ENCODE data around the gene GMCL1. TPM values are rescaled to one million over a fixed set of nuclear protein-coding genes. Genes with fewer than 3 reads are reported as not detected.

The GMCL1 gene
- total RNA-seq, 2 donors from 2014 or later = 13.5 to 24.1 TPM

GRCh38 chr2:69810550-69810949, 18.9 kb upstream of the GMCL1 start:
- Histone ChIP-seq H3K27ac (no peak overlapping the region), H3K36me3 (peaks cover 43% of the 10 kb centered on the region), H3K4me1 (ENCODE audit: control insufficient read depth in 1 of 2, low read depth in 2 of 2) (peaks cover 0 to 1% of the 10 kb centered on the region in 2 donors), H3K4me3 (no peak overlapping the region), H3K27me3 (replicated peaks; ENCODE audit: insufficient read depth) (no peaks in the 10 kb centered on the region), H3K9me3 (no peaks in the 10 kb centered on the region)
- DNase-seq (ENCODE audit: low spot score) (no peak), ATAC-seq (ENCODE audit: insufficient number of reproducible peaks, low FRiP score, low read depth) (no peak)
- no peak for TF ChIP-seq CTCF (IDR thresholded peaks at IDR 0.05)

GRCh38 chr2:69811018-69811417, 18.4 kb upstream of the GMCL1 start:
- Histone ChIP-seq H3K4me1 (ENCODE audit: control insufficient read depth in 1 of 2, low read depth in 2 of 2) (peaks cover 0 to 6% of the 10 kb centered on the region in 2 donors), H3K36me3 (peaks cover 40% of the 10 kb centered on the region)
- no peak for DNase-seq (ENCODE audit: low spot score)

GRCh38 chr2:69811591-69811990, 17.9 kb upstream of the GMCL1 start:
- H3K36me3 ChIP-seq = peaks cover 35% of the 10 kb centered on the region
- ATAC-seq (ENCODE audit: insufficient number of reproducible peaks, low FRiP score, low read depth) (no peak), DNase-seq (ENCODE audit: low spot score) (no peak)
- no peaks in the 10 kb centered on the region for H3K9me3 ChIP-seq
- no peak for TF ChIP-seq CTCF (IDR thresholded peaks at IDR 0.05)
- peaks cover 0 to 7% of the 10 kb centered on the region in 2 donors for H3K4me1 ChIP-seq (ENCODE audit: control insufficient read depth in 1 of 2, low read depth in 2 of 2)
- no peaks in the 10 kb centered on the region for H3K27me3 ChIP-seq (replicated peaks; ENCODE audit: insufficient read depth)
- H3K27ac ChIP-seq = no peak overlapping the region
- no peak overlapping the region for H3K4me3 ChIP-seq

More at GRCh38 chr2:69811018-69811417, 18.4 kb upstream of the GMCL1 start:
- Histone ChIP-seq H3K9me3 (no peaks in the 10 kb centered on the region), H3K27me3 (replicated peaks; ENCODE audit: insufficient read depth) (no peaks in the 10 kb centered on the region), H3K27ac (no peak overlapping the region), H3K4me3 (no peak overlapping the region)
- ATAC-seq (ENCODE audit: insufficient number of reproducible peaks, low FRiP score, low read depth) = no peak
- TF ChIP-seq CTCF (IDR thresholded peaks at IDR 0.05) = no peak

GRCh38 chr2:69815717-69816116, 13.7 kb upstream of the GMCL1 start:
- Histone ChIP-seq H3K27ac (peak overlapping the region; percentile 19 to 23), H3K9me3 (no peaks in the 10 kb centered on the region), H3K4me1 (ENCODE audit: control insufficient read depth in 1 of 2, low read depth in 2 of 2) (peaks cover 0 to 7% of the 10 kb centered on the region in 2 donors), H3K36me3 (peaks cover 36% of the 10 kb centered on the region), H3K27me3 (replicated peaks; ENCODE audit: insufficient read depth) (no peaks in the 10 kb centered on the region), H3K4me3 (no peak overlapping the region)
- ATAC-seq (ENCODE audit: insufficient number of reproducible peaks, low FRiP score, low read depth) (peak; percentile 26), DNase-seq (ENCODE audit: low spot score) (no peak)
- no peak for TF ChIP-seq CTCF (IDR thresholded peaks at IDR 0.05)

- peak; percentile 73 for ATAC-seq (ENCODE audit: insufficient number of reproducible peaks, low FRiP score, low read depth)
- TF ChIP-seq CTCF (IDR thresholded peaks at IDR 0.05) = peak; percentile 98
- peak; percentile 40 for DNase-seq (ENCODE audit: low spot score)
- Histone ChIP-seq H3K27ac (no peak overlapping the region), H3K4me3 (no peak overlapping the region), H3K4me1 (ENCODE audit: control insufficient read depth in 1 of 2, low read depth in 2 of 2) (peaks cover 0 to 7% of the 10 kb centered on the region in 2 donors), H3K9me3 (no peaks in the 10 kb centered on the region), H3K36me3 (peaks cover 34% of the 10 kb centered on the region), H3K27me3 (replicated peaks; ENCODE audit: insufficient read depth) (no peaks in the 10 kb centered on the region)
Observed at GRCh38 chr2:69816923-69817542, 12.4 kb upstream of the GMCL1 start.
